Measurements from ENCODE around the gene NHLRC2. TPM values are rescaled to one million over a fixed set of nuclear protein-coding genes. Genes with fewer than 3 reads are reported as not detected.

NHLRC2 gene
- total RNA-seq, 4 donors from 2014 or later, result 47.1 to 66.7 (median 56.2) TPM

DNA sequence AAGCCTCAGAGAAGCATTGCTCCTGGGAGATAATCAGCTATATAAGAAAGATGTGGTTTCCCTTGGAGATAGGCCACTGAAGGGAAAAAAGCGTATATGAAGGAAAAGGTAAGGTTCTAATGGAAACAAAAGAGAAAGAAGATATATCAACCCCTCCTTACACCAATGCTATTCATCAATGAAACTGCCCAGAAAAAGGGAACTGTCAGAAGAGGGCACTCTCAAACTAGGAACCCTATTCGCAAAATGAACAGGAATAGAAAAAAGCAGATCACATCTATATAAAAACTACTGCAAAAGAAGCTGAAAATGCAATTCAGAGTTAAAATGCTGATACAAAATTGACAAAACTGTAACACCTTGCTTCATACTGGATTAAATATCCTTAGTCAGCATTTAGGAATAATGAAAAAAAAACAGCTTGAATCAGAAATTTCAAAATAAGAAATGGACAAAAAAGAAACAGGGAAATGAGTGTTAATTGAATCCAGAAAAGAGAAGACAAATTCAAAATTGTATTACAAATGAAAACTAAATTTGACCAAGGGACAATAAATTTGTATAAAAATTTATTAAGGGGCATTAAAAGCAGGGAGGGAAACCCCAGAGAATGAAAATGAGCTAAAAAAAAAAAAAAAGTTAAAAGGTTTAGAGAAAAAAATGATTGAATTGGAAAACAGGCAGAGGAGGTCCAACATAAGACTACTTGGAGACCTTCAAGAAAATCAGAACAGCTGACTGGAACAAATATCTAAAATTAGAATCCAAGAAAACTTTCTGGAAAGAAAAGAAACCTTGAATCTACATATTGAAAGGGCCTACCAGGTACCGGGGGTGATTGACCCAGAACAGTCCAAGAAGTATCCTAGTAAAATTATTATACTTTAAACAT, 17.9 kb downstream of the NHLRC2 start:
- TF ChIP-seq CTCF (IDR thresholded peaks at IDR 0.05), result no peak
- TF ChIP-seq POLR2A (IDR thresholded peaks at IDR 0.05), result no peak
- Histone ChIP-seq H3K36me3 (no peaks in the 10 kb centered on the region), H3K4me1 (peaks cover 9 to 12% of the 10 kb centered on the region in 2 donors), H3K27me3 (no peaks in the 10 kb centered on the region), H3K4me3 (replicated peaks in 1 of 3) (no peak overlapping the region), H3K27ac (no peak overlapping the region), H3K9me3 (no peaks in the 10 kb centered on the region)
- intact Hi-C loops (cut with DNase I), result no loop called here
- DNase-seq, result no peak
- 92 to 96% methylated on average over 3 of the region's 3 CpGs for WGBS, 2 donors

GRCh38 chr10:113875212-113875611, 20.8 kb downstream of the NHLRC2 start:
- TF ChIP-seq CTCF (IDR thresholded peaks at IDR 0.05) (no peak), POLR2A (IDR thresholded peaks at IDR 0.05) (no peak)
- Histone ChIP-seq H3K4me3 (replicated peaks in 1 of 3) (no peak overlapping the region), H3K27me3 (no peaks in the 10 kb centered on the region), H3K36me3 (no peaks in the 10 kb centered on the region), H3K27ac (peak overlapping the region in 1 of 3 donors; percentile 2), H3K9me3 (no peaks in the 10 kb centered on the region), H3K4me1 (peaks cover 9 to 12% of the 10 kb centered on the region in 2 donors)
- no peak for DNase-seq
- WGBS, 2 donors, result 95 to 96% methylated on average over 1 of the region's 1 CpG
- intact Hi-C loops (cut with DNase I), result no loop called here

DNA sequence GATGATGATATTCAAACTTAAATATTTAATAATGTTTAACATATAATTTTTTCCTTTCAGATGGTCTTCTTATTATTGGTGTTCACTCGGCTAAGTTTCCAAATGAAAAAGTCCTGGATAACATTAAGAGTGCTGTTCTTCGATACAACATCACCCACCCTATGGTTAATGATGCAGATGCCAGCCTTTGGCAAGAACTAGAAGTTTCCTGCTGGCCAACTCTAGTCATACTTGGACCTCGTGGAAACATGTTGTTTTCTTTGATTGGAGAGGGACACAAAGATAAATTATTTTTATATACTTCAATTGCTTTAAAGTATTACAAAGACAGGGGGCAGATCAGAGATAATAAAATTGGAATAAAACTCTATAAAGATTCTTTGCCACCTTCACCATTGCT, 22.0 kb downstream of the NHLRC2 start:
- Histone ChIP-seq H3K9me3 (no peaks in the 10 kb centered on the region), H3K4me1 (peaks cover 9 to 12% of the 10 kb centered on the region in 2 donors), H3K27me3 (no peaks in the 10 kb centered on the region), H3K4me3 (replicated peaks in 1 of 3) (no peak overlapping the region), H3K36me3 (no peaks in the 10 kb centered on the region), H3K27ac (no peak overlapping the region)
- DNase-seq, result no peak
- TF ChIP-seq POLR2A (IDR thresholded peaks at IDR 0.05) (no peak), CTCF (IDR thresholded peaks at IDR 0.05) (no peak)
- WGBS, 2 donors, result 77 to 85% methylated on average over 3 of the region's 3 CpGs
- intact Hi-C loops (cut with DNase I), result no loop called here

DNA sequence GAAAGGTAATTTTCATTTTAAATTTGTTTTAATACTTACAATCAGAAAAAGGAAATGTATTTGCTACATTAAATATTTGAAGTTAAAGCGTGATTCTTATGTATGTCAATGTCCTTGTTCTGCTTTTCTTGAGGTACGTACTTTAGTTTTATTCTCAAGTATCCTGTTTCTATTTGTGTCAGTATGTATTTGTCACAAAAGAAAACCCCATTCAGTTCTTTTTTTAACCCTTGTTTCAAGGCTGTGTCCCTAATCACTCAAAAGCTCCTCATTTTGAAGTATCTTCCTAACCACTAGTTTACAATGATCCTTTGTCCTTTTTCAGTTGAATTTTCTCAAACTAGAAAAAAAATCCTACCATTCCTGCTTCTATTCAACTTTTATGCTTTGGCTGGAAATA, 25.2 kb downstream of the NHLRC2 start:
- Histone ChIP-seq H3K9me3 (no peaks in the 10 kb centered on the region), H3K27me3 (no peaks in the 10 kb centered on the region), H3K36me3 (no peaks in the 10 kb centered on the region), H3K4me1 (peaks cover 9 to 10% of the 10 kb centered on the region in 2 donors), H3K27ac (no peak overlapping the region), H3K4me3 (replicated peaks in 1 of 3) (no peak overlapping the region)
- WGBS, 2 donors, result 92 to 95% methylated on average over 2 of the region's 2 CpGs
- no peak for TF ChIP-seq CTCF (IDR thresholded peaks at IDR 0.05)
- no peak for TF ChIP-seq POLR2A (IDR thresholded peaks at IDR 0.05)
- no peak for DNase-seq
- intact Hi-C loops (cut with DNase I), result no loop called here

GRCh38 chr10:113880236-113880635, 25.8 kb downstream of the NHLRC2 start:
- 78 to 88% methylated on average over 1 of the region's 1 CpG for whole genome bisulfite sequencing, 2 donors
- TF ChIP-seq CTCF (IDR thresholded peaks at IDR 0.05) (no peak), POLR2A (IDR thresholded peaks at IDR 0.05) (no peak)
- Histone ChIP-seq H3K27ac (no peak overlapping the region), H3K4me3 (replicated peaks in 1 of 3) (no peak overlapping the region), H3K27me3 (no peaks in the 10 kb centered on the region), H3K4me1 (peaks cover 5 to 7% of the 10 kb centered on the region in 2 donors), H3K9me3 (no peaks in the 10 kb centered on the region), H3K36me3 (no peaks in the 10 kb centered on the region)
- intact Hi-C loops (cut with DNase I), result no loop called here
- DNase-seq, result no peak

Data from thyroid gland (tissue), 4 donors.